ENCODE data around the gene CYP51A1.

The CYP51A1 gene

DNA sequence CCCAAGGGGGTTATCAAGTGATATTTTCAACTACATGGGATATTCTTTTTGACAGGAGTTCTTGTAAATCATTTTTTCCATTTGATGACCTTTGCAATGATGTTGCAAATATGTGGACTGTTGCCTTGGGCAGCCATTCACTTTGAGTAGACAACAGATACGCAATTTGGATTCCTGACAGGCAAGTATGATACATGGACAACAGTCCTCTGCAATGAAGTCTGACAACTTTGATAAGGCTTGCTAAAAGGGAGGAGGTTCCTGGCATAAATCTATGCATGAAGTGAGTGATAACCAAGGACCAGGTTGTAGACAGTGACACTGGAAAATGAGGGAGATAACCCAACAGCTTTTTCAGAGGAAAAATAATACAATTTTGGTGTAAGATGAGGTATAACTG lies 27.0 kb upstream of the CYP51A1 start:
- Histone ChIP-seq H3K9me2 (replicated peaks; ENCODE audit: insufficient read depth, low read length) (no peaks in the 10 kb centered on the region), H3K36me3 (ENCODE audit: low read length) (no peaks in the 10 kb centered on the region), H3K4me3 (ENCODE audit: insufficient read depth, low read length, poor library complexity, severe bottlenecking) (no peak overlapping the region), H3K9ac (ENCODE audit: low read length) (no peak overlapping the region), H4K20me1 (ENCODE audit: low read depth, low read length) (no peaks in the 10 kb centered on the region), H2AFZ (ENCODE audit: low read depth, low read length, severe bottlenecking) (no peak overlapping the region), H3F3A (ENCODE audit: insufficient read depth) (no peaks in the 10 kb centered on the region), H3K4me2 (ENCODE audit: low read depth, low read length, poor library complexity, severe bottlenecking) (no peak overlapping the region), H3K27me3 (ENCODE audit: low read length) (no peaks in the 10 kb centered on the region), H3K79me2 (ENCODE audit: insufficient read depth, low read length) (no peaks in the 10 kb centered on the region), H3K9me3 (ENCODE audit: insufficient read depth, low read length) (no peaks in the 10 kb centered on the region), H3K27ac (ENCODE audit: low read depth, low read length) (no peak overlapping the region)
- TF ChIP-seq EZH2phosphoT487 (conservative IDR thresholded peaks at IDR 0.05; ENCODE audit: low read length) (no peak), CTCF (IDR thresholded peaks at IDR 0.05; ENCODE audit: insufficient read depth, low read length, poor library complexity, severe bottlenecking) (no peak)

DNA sequence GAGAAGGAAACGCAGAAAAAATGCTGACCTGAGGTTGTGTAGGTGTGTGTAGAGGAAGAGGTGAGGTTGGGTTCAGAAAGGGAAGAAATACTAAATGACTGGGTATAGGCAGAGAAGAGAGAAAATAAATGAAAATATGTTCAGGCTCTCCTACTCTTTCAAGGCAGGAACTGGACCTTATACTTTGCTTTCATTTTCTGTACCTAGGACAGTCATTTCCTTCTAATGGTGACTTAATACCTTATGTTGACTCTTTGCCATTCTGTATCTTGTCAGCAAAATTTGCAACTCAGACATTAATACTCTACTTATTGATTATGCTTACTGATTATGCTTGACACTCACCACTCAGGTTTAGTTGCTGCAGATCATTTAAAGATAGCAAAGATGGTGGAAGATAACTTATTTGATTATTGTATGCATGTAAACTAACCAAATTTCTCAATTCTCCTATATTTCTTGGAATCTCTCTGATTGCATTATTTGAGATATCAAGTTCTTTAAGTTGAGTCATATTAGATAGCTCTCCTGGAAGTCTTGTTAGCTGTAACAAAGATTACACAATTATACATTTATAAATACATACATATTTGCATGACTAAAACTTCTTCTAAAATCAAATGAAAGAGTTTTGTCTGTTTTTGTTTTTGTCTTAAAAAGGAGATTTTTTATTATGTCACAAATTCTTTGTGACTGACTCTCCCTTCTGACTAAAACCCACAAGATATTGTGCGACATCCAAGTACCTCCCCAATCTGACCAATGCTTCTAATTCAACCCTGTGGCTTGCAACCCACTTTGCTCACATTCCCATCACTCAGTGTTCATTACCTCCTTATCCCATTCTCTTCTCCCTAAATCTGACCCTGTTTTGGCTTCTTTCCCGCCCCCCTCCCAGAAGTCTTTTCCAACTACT lies 24.6 kb upstream of the CYP51A1 start:
- H3K27me3 ChIP-seq (ENCODE audit: low read length): no peaks in the 10 kb centered on the region
- H3K9me2 ChIP-seq (replicated peaks; ENCODE audit: insufficient read depth, low read length): no peaks in the 10 kb centered on the region
- H3K9ac ChIP-seq (ENCODE audit: low read length): no peak overlapping the region
- no peak overlapping the region for H3K4me2 ChIP-seq (ENCODE audit: low read depth, low read length, poor library complexity, severe bottlenecking)
- H3K27ac ChIP-seq (ENCODE audit: low read depth, low read length): no peak overlapping the region
- H3K36me3 ChIP-seq (ENCODE audit: low read length): no peaks in the 10 kb centered on the region
- H3K79me2 ChIP-seq (ENCODE audit: insufficient read depth, low read length): no peaks in the 10 kb centered on the region
- no peaks in the 10 kb centered on the region for H3K9me3 ChIP-seq (ENCODE audit: insufficient read depth, low read length)
- no peaks in the 10 kb centered on the region for H4K20me1 ChIP-seq (ENCODE audit: low read depth, low read length)
- no peak overlapping the region for H3K4me3 ChIP-seq (ENCODE audit: insufficient read depth, low read length, poor library complexity, severe bottlenecking)
- H3F3A ChIP-seq (ENCODE audit: insufficient read depth): no peaks in the 10 kb centered on the region
- H2AFZ ChIP-seq (ENCODE audit: low read depth, low read length, severe bottlenecking): no peak overlapping the region
- no peak for TF ChIP-seq EZH2phosphoT487 (conservative IDR thresholded peaks at IDR 0.05; ENCODE audit: low read length)

GRCh38 chr7:92156990-92157389 lies 22.7 kb upstream of the CYP51A1 start:
- Histone ChIP-seq H3K27ac (ENCODE audit: low read depth, low read length) (no peak overlapping the region), H3K9me2 (replicated peaks; ENCODE audit: insufficient read depth, low read length) (no peaks in the 10 kb centered on the region), H4K20me1 (ENCODE audit: low read depth, low read length) (no peaks in the 10 kb centered on the region), H3K27me3 (ENCODE audit: low read length) (no peaks in the 10 kb centered on the region), H3K9me3 (ENCODE audit: insufficient read depth, low read length) (no peaks in the 10 kb centered on the region), H3F3A (ENCODE audit: insufficient read depth) (no peaks in the 10 kb centered on the region), H3K4me3 (ENCODE audit: insufficient read depth, low read length, poor library complexity, severe bottlenecking) (no peak overlapping the region), H3K79me2 (ENCODE audit: insufficient read depth, low read length) (no peaks in the 10 kb centered on the region), H2AFZ (ENCODE audit: low read depth, low read length, severe bottlenecking) (no peak overlapping the region), H3K9ac (ENCODE audit: low read length) (no peak overlapping the region), H3K36me3 (ENCODE audit: low read length) (no peaks in the 10 kb centered on the region), H3K4me2 (ENCODE audit: low read depth, low read length, poor library complexity, severe bottlenecking) (no peak overlapping the region)
- TF ChIP-seq EZH2phosphoT487 (conservative IDR thresholded peaks at IDR 0.05; ENCODE audit: low read length): no peak
- TF ChIP-seq CTCF (IDR thresholded peaks at IDR 0.05; ENCODE audit: insufficient read depth, low read length, poor library complexity, severe bottlenecking): no peak

- H3K4me2 ChIP-seq (ENCODE audit: low read depth, low read length, poor library complexity, severe bottlenecking): no peak overlapping the region
- H3K36me3 ChIP-seq (ENCODE audit: low read length): no peaks in the 10 kb centered on the region
- no peak overlapping the region for H2AFZ ChIP-seq (ENCODE audit: low read depth, low read length, severe bottlenecking)
- no peak overlapping the region for H3K27ac ChIP-seq (ENCODE audit: low read depth, low read length)
- no peaks in the 10 kb centered on the region for H3K27me3 ChIP-seq (ENCODE audit: low read length)
- H3F3A ChIP-seq (ENCODE audit: insufficient read depth): no peaks in the 10 kb centered on the region
- no peak overlapping the region for H3K4me3 ChIP-seq (ENCODE audit: insufficient read depth, low read length, poor library complexity, severe bottlenecking)
- no peak for TF ChIP-seq EZH2phosphoT487 (conservative IDR thresholded peaks at IDR 0.05; ENCODE audit: low read length)
- no peak for TF ChIP-seq CTCF (IDR thresholded peaks at IDR 0.05; ENCODE audit: insufficient read depth, low read length, poor library complexity, severe bottlenecking)
- no peaks in the 10 kb centered on the region for H4K20me1 ChIP-seq (ENCODE audit: low read depth, low read length)
- H3K9me3 ChIP-seq (ENCODE audit: insufficient read depth, low read length): no peaks in the 10 kb centered on the region
- no peak overlapping the region for H3K9ac ChIP-seq (ENCODE audit: low read length)
- H3K79me2 ChIP-seq (ENCODE audit: insufficient read depth, low read length): no peaks in the 10 kb centered on the region
- no peaks in the 10 kb centered on the region for H3K9me2 ChIP-seq (replicated peaks; ENCODE audit: insufficient read depth, low read length)
Observed at GRCh38 chr7:92155108-92155739, 20.9 kb upstream of the CYP51A1 start.

Data from SU-DHL-6 (cell line).